GM18870 (cell line): ENCODE results near the gene LRCH2.

Experiments
- ATAC-seq: cut with Tn5 transposase; IDR thresholded peaks from one replicate; pipeline ENCODE4 v1.9.1; 2021; ENCODE audit warnings: moderate library complexity; ENCODE audit not compliant: unreplicated experiment

Gene LRCH2

GRCh38 chrX:115067812-115068211, 166.1 kb downstream of the LRCH2 start:
- no peak for ATAC-seq

- no peak for ATAC-seq
Observed at GRCh38 chrX:115065304-115065703, 168.6 kb downstream of the LRCH2 start.
